GM23338 (cell line): Measurements from ENCODE around the gene RNF220. TPM values are rescaled to one million over a fixed set of nuclear protein-coding genes. Genes with fewer than 3 reads are reported as not detected.

Experiments
- ATAC-seq: fragments of 200-7000 bp; cut with Tn5 transposase; 3 replicates; pipeline ENCODE4 v1.9.1; 2020
- DNase-seq: peaks from one replicate; pipeline ENCODE4 v3.0.0-alpha.2; 2015; ENCODE audit warnings: low spot score
- H2AFZ ChIP-seq: fragments of 200-600 bp; sonication (generic); 2 replicates; pipeline ENCODE4 v1.8.0; 2016; ENCODE audit warnings: antibody characterized with exemption, mild to moderate bottlenecking, moderate library complexity
- H3F3A ChIP-seq: fragments of 200-600 bp; sonication (generic); replicated peaks from 2 replicates; pipeline ENCODE4 v1.8.0; 2017; ENCODE audit warnings: antibody characterized with exemption, mixed run types, low read depth
- H3K27ac ChIP-seq: fragments of 200-600 bp; sonication (generic); 2 replicates; pipeline ENCODE4 v1.6.1; 2016; ENCODE audit warnings: low read depth
- H3K27me3 ChIP-seq: fragments of 200-600 bp; sonication (generic); 2 replicates; pipeline ENCODE4 v1.8.0; 2016; ENCODE audit warnings: mild to moderate bottlenecking, mixed run types, moderate library complexity; ENCODE audit not compliant: insufficient read depth
- H3K36me3 ChIP-seq: fragments of 200-600 bp; sonication (generic); 2 replicates; pipeline ENCODE4 v1.8.0; 2016; ENCODE audit warnings: mild to moderate bottlenecking; ENCODE audit not compliant: insufficient read depth
- H3K4me1 ChIP-seq: fragments of 200-600 bp; sonication (generic); 2 replicates; pipeline ENCODE4 v1.8.0; 2016; ENCODE audit warnings: mild to moderate bottlenecking, moderate library complexity; ENCODE audit not compliant: insufficient read depth
- H3K4me2 ChIP-seq: fragments of 200-600 bp; sonication (generic); 2 replicates; pipeline ENCODE4 v1.7.1; 2017; ENCODE audit warnings: mixed run types
- H3K4me3 ChIP-seq: fragments of 200-600 bp; sonication (generic); 2 replicates; pipeline ENCODE4 v1.6.1; 2016; ENCODE audit warnings: mixed run types
- H3K79me2 ChIP-seq: fragments of 200-600 bp; sonication (generic); replicated peaks from 2 replicates; pipeline ENCODE4 v1.8.0; 2017; ENCODE audit warnings: mild to moderate bottlenecking; ENCODE audit not compliant: insufficient read depth
- H3K9me2 ChIP-seq: fragments of 200-600 bp; sonication (generic); 2 replicates; pipeline ENCODE4 v1.8.0; 2017; ENCODE audit not compliant: insufficient read depth
- H4K20me1 ChIP-seq: fragments of 200-600 bp; sonication (generic); replicated peaks from 2 replicates; pipeline ENCODE4 v1.8.0; 2017; ENCODE audit warnings: mild to moderate bottlenecking; ENCODE audit not compliant: insufficient read depth
- H3K27ac Mint-ChIP-seq: 2 replicates; pipeline ENCODE4 v1.8.0; 2020; ENCODE audit warnings: inconsistent platforms, mild to moderate bottlenecking, moderate library complexity, mixed read lengths
- H3K27me3 Mint-ChIP-seq: 3 replicates; pipeline ENCODE4 v1.8.0; 2022; ENCODE audit warnings: low read depth, mild to moderate bottlenecking, moderate library complexity, mixed read lengths, inconsistent platforms; ENCODE audit not compliant: insufficient read depth, poor library complexity
- H3K36me3 Mint-ChIP-seq: 3 replicates; pipeline ENCODE4 v1.8.0; 2021; ENCODE audit warnings: low read depth, mild to moderate bottlenecking, inconsistent platforms, moderate library complexity, mixed read lengths
- H3K4me1 Mint-ChIP-seq: 3 replicates; pipeline ENCODE4 v1.8.0; 2020; ENCODE audit warnings: mild to moderate bottlenecking, inconsistent platforms, mixed read lengths
- H3K4me3 Mint-ChIP-seq: 3 replicates; pipeline ENCODE4 v1.8.0; 2021; ENCODE audit warnings: moderate library complexity, mild to moderate bottlenecking, inconsistent platforms, mixed read lengths
- H3K9me3 Mint-ChIP-seq: 3 replicates; pipeline ENCODE4 v1.8.0; 2020; ENCODE audit warnings: moderate library complexity, mild to moderate bottlenecking, inconsistent platforms, mixed read lengths
- CREB1 ChIP-seq: fragments of 250-450 bp; sonication (Bioruptor Pico); IDR thresholded peaks from 2 replicates; pipeline ENCODE4 v1.5.0; 2020; ENCODE audit warnings: low read depth, mild to moderate bottlenecking, moderate library complexity
- EZH2 ChIP-seq: fragments of 200-600 bp; sonication (generic); IDR thresholded peaks from one replicate; pipeline ENCODE4 v1.8.0; 2017; ENCODE audit warnings: antibody characterized with exemption, mild to moderate bottlenecking, low read depth; ENCODE audit not compliant: unreplicated experiment
- EZH2phosphoT487 ChIP-seq: fragments of 200-600 bp; sonication (generic); IDR thresholded peaks from one replicate; pipeline ENCODE4 v1.8.1; 2018; ENCODE audit warnings: antibody characterized with exemption; ENCODE audit not compliant: unreplicated experiment
- JUNB ChIP-seq: IDR thresholded peaks from one replicate; pipeline ENCODE4 v1.6.1; 2016; ENCODE audit warnings: antibody characterized with exemption; ENCODE audit not compliant: unreplicated experiment
- POLR2AphosphoS5 ChIP-seq: IDR thresholded peaks from 2 replicates; pipeline ENCODE4 v1.6.1; 2016; ENCODE audit warnings: antibody characterized with exemption, low read depth
- ZNF462 ChIP-seq: fragments of 250-450 bp; sonication (Bioruptor Pico); IDR thresholded peaks from 2 replicates; pipeline ENCODE4 v1.5.0; 2020; ENCODE audit warnings: mild to moderate bottlenecking, moderate library complexity
- polyA plus RNA-seq: library from polyadenylated mRNA; unstranded; fragments of >200 nt; fragmentation: Nextera tagmentation; extraction: Ambion mirVana; gene quantifications from 2 replicates; pipeline ENCODE4 v1.2.1, GENCODE V29; 2016
- total RNA-seq: library from RNA; depleted of rRNA; stranded (reverse); fragments of >200 nt; shearing (Covaris generic); gene quantifications from 2 replicates; pipeline ENCODE4 v1.2.3, GENCODE V29; 2014
- TF ChIP-seq, protein P1 (sequence below), 2 experiments: fragments of 200-600 bp in 1 of 2; sonication (generic) in 1 of 2; conservative IDR thresholded peaks; 2 replicates each; pipeline versions ENCODE4 v1.5.1 to v1.6.1; 2016 to 2017; ENCODE audit warnings: antibody characterized with exemption in 2 of 2, low read depth in 2 of 2, mild to moderate bottlenecking in 2 of 2, moderate library complexity in 1 of 2

RNF220 gene
- total and polyA plus RNA-seq, 2 experiments from 2014 or later = 72.8 to 168 TPM

- Mint-ChIP-seq H3K36me3 (no peaks in the 10 kb centered on the region), H3K27ac (peak overlapping the region; percentile 17), H3K4me3 (no peak overlapping the region; the same call in 2 of the 3 replicates), H3K4me1 (peaks cover 31% of the 10 kb centered on the region), H3K9me3 (no peaks in the 10 kb centered on the region), H3K27me3 (peaks cover 8% of the 10 kb centered on the region)
- H3K27ac ChIP-seq = 0 out of 2 replicates have a peak overlapping the region, but pooled peaks have one; percentile 66
- no peak overlapping the region for H2AFZ ChIP-seq
- H3K9me2 ChIP-seq = 0 out of 2 replicates have a peak, but pooled peaks cover 4% of the 10 kb centered on the region
- no peaks in the 10 kb centered on the region for H4K20me1 ChIP-seq
- peak overlapping the region; percentile 45 for H3K4me2 ChIP-seq
- H3K79me2 ChIP-seq = no peaks in the 10 kb centered on the region
- H3K4me1 ChIP-seq = peaks cover 32% of the 10 kb centered on the region
- DNase-seq (peak; percentile 51), ATAC-seq (peak; percentile 61)
- no peaks in the 10 kb centered on the region for H3F3A ChIP-seq
- H3K36me3 ChIP-seq = no peaks in the 10 kb centered on the region
- H3K27me3 ChIP-seq = no peaks in the 10 kb centered on the region
- no peak overlapping the region for H3K4me3 ChIP-seq
- 0 out of 2 replicates have a peak, but pooled peaks have one; percentile 47 for TF ChIP-seq ZNF462 (CRISPR knock-in tag)
- TF ChIP-seq POLR2AphosphoS5 = no peak
- no peak for TF ChIP-seq EZH2phosphoT487
- TF ChIP-seq CREB1 (CRISPR knock-in tag) = no peak
- TF ChIP-seq EZH2 = no peak
- TF ChIP-seq, protein P1, sequence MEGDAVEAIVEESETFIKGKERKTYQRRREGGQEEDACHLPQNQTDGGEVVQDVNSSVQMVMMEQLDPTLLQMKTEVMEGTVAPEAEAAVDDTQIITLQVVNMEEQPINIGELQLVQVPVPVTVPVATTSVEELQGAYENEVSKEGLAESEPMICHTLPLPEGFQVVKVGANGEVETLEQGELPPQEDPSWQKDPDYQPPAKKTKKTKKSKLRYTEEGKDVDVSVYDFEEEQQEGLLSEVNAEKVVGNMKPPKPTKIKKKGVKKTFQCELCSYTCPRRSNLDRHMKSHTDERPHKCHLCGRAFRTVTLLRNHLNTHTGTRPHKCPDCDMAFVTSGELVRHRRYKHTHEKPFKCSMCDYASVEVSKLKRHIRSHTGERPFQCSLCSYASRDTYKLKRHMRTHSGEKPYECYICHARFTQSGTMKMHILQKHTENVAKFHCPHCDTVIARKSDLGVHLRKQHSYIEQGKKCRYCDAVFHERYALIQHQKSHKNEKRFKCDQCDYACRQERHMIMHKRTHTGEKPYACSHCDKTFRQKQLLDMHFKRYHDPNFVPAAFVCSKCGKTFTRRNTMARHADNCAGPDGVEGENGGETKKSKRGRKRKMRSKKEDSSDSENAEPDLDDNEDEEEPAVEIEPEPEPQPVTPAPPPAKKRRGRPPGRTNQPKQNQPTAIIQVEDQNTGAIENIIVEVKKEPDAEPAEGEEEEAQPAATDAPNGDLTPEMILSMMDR (conservative IDR thresholded peaks at IDR 0.05; ENCODE audit: low read depth in 2 of 2) = peak in 1 of 2 experiments; percentile 26; a peak in 2 of 4 replicates
- TF ChIP-seq JUNB = no peak
These were observed 187.4 kb downstream of the RNF220 start for GRCh38 chr1:44592208-44593145.
